NCI-H1417 (cell line): Measurements from ENCODE around the gene CAPZB.

ENCODE experiments used
- DNase-seq, 3 experiments: peaks; one replicate each; lab custom pipeline; 2025; lab: John Stamatoyannopoulos, UW

Gene CAPZB

GRCh38 chr1:19468397-19468956 is 16.9 kb downstream of the CAPZB start:
- peak in 1 of 3 experiments; percentile 87 for DNase-seq

- DNase-seq: no peak
These were observed 17.8 kb downstream of the CAPZB start for GRCh38 chr1:19467199-19468187.

GRCh38 chr1:19466112-19466561 is 19.2 kb downstream of the CAPZB start:
- DNase-seq: no peak

- no peak for DNase-seq
These were observed 19.7 kb downstream of the CAPZB start for GRCh38 chr1:19465650-19466049.

GRCh38 chr1:19465123-19465522 is 20.2 kb downstream of the CAPZB start:
- no peak for DNase-seq

GRCh38 chr1:19464696-19465095 is 20.6 kb downstream of the CAPZB start:
- no peak for DNase-seq

- DNase-seq: no peak
These were observed 21.9 kb downstream of the CAPZB start for GRCh38 chr1:19463504-19463803.

GRCh38 chr1:19462781-19463503 is 22.4 kb downstream of the CAPZB start:
- DNase-seq: no peak

GRCh38 chr1:19461220-19461554 is 24.2 kb downstream of the CAPZB start:
- DNase-seq: no peak

GRCh38 chr1:19460535-19461219 is 24.7 kb downstream of the CAPZB start:
- peak in 1 of 3 experiments; percentile 23 for DNase-seq

GRCh38 chr1:19458815-19459417 is 26.4 kb downstream of the CAPZB start:
- no peak for DNase-seq

- peak in 1 of 3 experiments; percentile 29 for DNase-seq
These were observed 27.7 kb downstream of the CAPZB start for GRCh38 chr1:19457607-19458006.

- DNase-seq: no peak
These were observed 28.3 kb downstream of the CAPZB start for GRCh38 chr1:19456968-19457441.

GRCh38 chr1:19455353-19455752 is 30.0 kb downstream of the CAPZB start:
- no peak for DNase-seq

- no peak for DNase-seq
These were observed 30.8 kb downstream of the CAPZB start for GRCh38 chr1:19454265-19455146.

GRCh38 chr1:19453741-19454201 is 31.6 kb downstream of the CAPZB start:
- DNase-seq: peak in 1 of 3 experiments; percentile 41

GRCh38 chr1:19452221-19452663 is 33.1 kb downstream of the CAPZB start:
- DNase-seq: no peak

GRCh38 chr1:19450811-19451515 is 34.4 kb downstream of the CAPZB start:
- DNase-seq: peak in 1 of 3 experiments; percentile 14

GRCh38 chr1:19449454-19450228 is 35.7 kb downstream of the CAPZB start:
- DNase-seq: no peak
